GM11168 (cell line): Measurements from ENCODE around the gene B4GALT6.

Experiments
- in situ Hi-C: fragments of 300-500 bp; cut with MboI; formaldehyde crosslinking; loops from one replicate; pipeline ENCODE4 v1.12.0; 2022; ENCODE audit warnings: low sequenced_read_pairs; ENCODE audit not compliant: unreplicated experiment

The B4GALT6 gene

DNA sequence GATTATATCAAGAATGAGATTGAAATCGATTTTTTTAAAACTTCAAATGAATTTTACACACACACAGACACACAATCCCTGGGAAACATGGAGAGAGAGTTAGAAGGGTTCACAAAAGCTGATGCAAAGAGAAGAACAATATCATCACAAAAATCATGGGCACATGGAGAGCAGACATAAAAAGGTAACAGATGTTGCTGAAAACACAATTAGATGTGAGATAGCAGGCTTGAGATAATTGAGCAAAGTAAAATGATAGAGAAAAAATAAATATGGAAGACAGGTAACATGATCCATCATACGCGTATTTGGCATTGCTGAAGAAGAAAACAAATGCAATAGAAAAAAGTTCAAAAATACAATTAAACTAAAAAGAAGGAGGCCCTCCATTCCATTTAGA is 11.6 kb upstream of the B4GALT6 start:
- in situ Hi-C loops: no loop called here

DNA sequence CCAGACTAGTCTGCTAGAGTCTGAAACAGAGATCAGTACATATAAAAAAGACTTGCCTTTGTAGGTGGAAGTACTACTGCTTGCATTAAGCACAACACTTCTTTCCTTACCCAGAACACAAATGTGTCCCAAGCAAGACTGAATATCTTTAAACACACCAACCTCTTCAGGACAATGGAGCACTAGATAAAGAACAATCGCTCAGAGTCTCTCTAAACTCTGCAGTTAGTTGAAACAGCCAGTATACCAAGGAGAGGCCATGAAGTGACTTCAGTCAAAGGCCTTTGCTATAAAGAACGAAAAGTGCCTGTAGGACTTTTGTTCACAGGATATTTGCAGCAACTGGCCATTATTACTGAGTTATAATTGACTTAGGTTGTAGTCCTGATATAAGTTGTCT is 9.9 kb upstream of the B4GALT6 start:
- in situ Hi-C loops: no loop called here

DNA sequence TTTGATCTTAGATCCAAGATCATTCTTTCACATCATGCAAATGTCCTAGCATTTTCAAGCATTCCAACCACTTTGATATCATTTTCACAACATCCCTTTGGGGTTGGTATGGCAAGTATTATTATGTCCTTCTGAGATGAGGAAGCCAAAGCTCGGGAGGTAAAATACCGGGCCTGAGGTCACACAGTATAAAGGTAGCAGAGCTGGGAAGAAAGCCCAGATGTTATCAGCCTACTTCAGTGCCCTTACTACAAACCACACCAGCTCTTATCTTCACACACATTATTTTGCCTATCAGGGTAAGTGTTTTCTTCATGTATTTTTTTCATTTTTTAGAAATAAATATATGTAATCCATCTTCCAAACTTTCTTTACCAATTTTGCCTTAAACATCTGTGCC is 4.2 kb upstream of the B4GALT6 start:
- in situ Hi-C loops: no loop called here

- in situ Hi-C loops: no loop called here
Observed at GRCh38 chr18:31686986-31687928, 2.9 kb upstream of the B4GALT6 start.

DNA sequence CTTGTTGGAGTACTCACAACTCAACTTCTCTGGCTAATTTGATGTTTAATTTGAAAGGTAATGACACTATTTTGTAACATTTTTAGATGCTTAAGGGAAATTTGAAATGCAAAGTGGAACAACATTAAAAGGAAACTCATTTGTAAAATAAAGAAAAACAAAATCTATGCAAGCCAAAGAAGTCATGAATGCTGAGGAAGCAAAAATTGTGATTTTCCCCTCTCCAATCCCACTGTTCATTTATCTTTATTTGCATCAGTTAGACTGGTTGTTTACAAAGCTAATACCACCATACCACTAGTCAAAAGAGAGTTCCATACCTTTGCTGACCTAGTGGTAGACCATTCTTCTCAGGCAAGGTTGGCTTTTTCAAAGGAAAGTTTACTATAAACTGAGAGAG is 2.2 kb upstream of the B4GALT6 start:
- in situ Hi-C loops: no loop called here

GRCh38 chr18:31685097-31686082 is 1.0 kb upstream of the B4GALT6 start:
- in situ Hi-C loops: no loop called here

- in situ Hi-C loops: no loop called here
Observed at GRCh38 chr18:31683968-31684278, 458 bp downstream of the B4GALT6 start.

GRCh38 chr18:31683106-31683505 is 1.3 kb downstream of the B4GALT6 start:
- in situ Hi-C loops: no loop called here

DNA sequence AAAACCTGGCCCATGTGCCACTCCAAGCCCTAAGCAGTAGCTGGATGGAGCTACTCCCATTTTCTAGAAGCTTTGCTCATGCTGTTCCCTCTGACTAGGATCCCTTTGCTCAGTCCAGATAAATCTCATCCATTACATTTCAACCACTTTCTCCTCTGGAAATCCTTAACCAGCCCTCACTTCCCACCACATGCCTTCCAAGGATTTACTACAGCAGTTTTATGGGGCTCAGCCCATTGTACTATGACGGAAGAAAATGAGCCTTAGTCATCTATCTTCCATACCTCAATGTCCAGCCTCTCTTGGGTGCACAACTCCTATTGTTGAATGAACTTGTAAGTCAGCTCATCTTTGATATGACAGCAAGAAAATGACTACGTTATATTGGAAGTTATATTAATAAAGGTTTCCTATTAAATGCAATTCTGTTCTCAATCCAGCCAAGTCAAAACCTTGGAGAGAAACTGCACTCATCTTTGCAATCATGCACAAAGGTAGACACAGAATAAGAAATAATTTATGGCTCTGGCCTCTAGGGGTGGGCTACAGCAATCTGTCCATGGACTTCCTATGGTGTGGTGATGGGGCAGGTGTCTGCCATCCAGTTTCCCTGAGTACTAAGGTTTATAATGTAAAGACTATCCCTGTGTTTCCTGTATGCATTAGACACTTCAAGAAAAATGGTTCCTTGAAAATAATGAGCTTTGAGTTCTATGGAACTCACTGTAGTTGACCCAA is 3.4 kb downstream of the B4GALT6 start:
- in situ Hi-C loops: no loop called here

- in situ Hi-C loops: no loop called here
Observed at GRCh38 chr18:31680433-31680811, 4.0 kb downstream of the B4GALT6 start.

- in situ Hi-C loops: no loop called here
Observed at GRCh38 chr18:31679791-31680432, 4.5 kb downstream of the B4GALT6 start.

- in situ Hi-C loops: no loop called here
Observed at GRCh38 chr18:31679133-31679742, 5.1 kb downstream of the B4GALT6 start.

GRCh38 chr18:31678425-31678824 is 6.0 kb downstream of the B4GALT6 start:
- in situ Hi-C loops: no loop called here

- in situ Hi-C loops: no loop called here
Observed at GRCh38 chr18:31677592-31677991, 6.8 kb downstream of the B4GALT6 start.

DNA sequence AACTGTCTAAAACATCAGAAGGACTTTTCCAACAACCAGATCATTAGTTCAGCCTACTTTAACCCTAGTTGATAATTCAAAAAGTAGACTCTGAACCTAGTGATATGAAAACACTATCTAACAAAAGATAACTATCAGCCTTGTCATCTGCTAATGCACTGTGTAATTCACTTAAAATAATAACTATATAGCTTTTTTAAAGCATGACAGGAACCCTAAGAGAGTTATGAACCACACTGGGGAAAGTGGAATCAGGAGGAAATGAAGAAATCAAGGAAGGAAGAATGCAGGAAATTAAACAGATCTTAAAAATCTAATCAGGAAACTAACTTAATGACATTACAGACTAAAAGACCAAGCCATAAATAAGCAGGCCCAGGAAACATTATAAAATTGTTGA is 9.0 kb downstream of the B4GALT6 start:
- in situ Hi-C loops: no loop called here

DNA sequence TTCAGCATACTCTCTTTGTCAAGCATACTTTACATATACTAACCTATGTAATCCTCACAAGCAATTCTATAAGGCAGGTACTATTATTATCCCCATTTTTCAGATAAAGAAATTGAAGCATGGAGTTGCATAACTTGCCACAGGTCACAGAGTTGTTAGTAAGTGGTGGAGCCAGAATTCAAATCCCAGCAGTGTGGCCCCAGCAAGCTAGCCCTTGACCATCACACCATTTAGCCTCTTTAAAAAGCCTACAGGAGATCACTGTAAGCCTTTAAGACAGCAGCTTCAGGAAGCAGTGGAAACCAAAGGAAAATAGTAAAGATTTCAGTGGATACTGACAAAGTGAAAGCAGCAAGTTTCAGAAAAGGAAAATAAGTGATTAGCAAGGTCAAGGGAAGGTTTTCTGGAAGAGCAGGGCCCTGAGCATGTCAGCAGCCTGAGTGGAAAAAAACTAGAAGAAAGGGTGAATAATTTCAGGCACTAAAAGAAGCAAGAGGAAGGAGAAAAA is 11.7 kb downstream of the B4GALT6 start:
- in situ Hi-C loops: no loop called here

GRCh38 chr18:31671951-31672350 is 12.4 kb downstream of the B4GALT6 start:
- in situ Hi-C loops: no loop called here

- in situ Hi-C loops: no loop called here
Observed at GRCh38 chr18:31669541-31669940, 14.8 kb downstream of the B4GALT6 start.

- in situ Hi-C loops: no loop called here
Observed at GRCh38 chr18:31667185-31667584, 17.2 kb downstream of the B4GALT6 start.
